OCI-LY3 (cell line): ENCODE data around the gene EFCAB8.

ENCODE experiments used
- CTCF ChIP-seq: fragments of 200-600, 300-600 bp; sonication (generic); IDR thresholded peaks from 2 replicates; pipeline ENCODE4 v1.5.1; 2014; ENCODE audit warnings: antibody characterized with exemption, low read length, low read depth
- EZH2phosphoT487 ChIP-seq: fragments of 200-600 bp; shearing (Covaris generic); IDR thresholded peaks from 2 replicates; pipeline ENCODE4 v1.6.1; 2018; ENCODE audit warnings: antibody characterized with exemption, mixed run types, low read depth

DNA sequence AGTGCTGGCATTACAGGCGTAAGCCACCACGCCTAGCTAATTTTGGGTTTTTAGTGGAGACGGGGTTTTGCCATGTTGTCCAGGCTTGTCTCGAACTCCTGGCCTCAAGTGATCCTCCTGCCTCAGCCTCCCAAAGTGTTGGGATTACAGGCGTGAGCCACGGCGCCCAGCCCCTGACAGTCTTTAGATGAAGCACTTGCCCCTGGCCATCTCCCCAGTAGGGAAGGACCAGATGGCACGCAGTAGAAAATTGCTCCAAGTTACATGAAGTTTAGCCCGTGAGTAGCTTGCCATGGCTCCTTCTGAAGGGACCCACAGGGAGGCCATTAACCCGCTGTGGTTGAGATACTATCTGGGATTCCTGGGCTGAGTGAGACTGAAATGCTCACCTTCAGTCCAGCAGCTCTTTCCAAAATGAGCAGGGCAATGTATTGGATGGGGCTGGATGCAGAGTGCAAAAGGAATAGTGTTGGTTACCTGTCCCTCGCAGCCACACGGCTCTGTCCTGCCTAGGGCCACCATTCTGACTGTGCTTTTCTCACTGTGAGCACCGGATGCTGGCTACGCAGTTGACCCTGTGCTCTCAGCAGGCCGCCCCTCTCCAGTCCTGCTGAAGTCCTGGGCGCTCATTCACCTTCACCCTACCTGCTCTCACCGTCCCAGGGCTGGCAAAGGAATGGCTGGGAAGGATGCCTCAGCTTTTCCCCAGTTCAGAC is 66.9 kb downstream of the EFCAB8 start:
- no peak for TF ChIP-seq CTCF
- TF ChIP-seq EZH2phosphoT487: no peak
